Upper lobe of left lung (tissue), 6 donors: ENCODE data around the gene PLA2G4B. TPM values are rescaled to one million over a fixed set of nuclear protein-coding genes. Genes with fewer than 3 reads are reported as not detected.

Source experiments
- ATAC-seq, 2 donors: fragments of 200-7000 bp; cut with Tn5 transposase; one replicate each; pipeline ENCODE4 v1.9.1; 2022; ENCODE audit warnings: mild to moderate bottlenecking in 2 of 2, moderate library complexity in 2 of 2; ENCODE audit not compliant: low FRiP score in 2 of 2
- DNase-seq, 2 donors: peaks; one replicate each; pipeline ENCODE4 v3.0.0-alpha.2; 2019 to 2020
- H3K27ac ChIP-seq, 4 donors: fragments of 200-600 bp; sonication (generic); one replicate each; pipeline ENCODE4 v1.5.1; 2016 to 2019
- H3K27me3 ChIP-seq, 4 donors: fragments of 200-600 bp; sonication (generic); one replicate each; pipeline ENCODE4 v1.5.1; 2017 to 2019
- H3K36me3 ChIP-seq, 4 donors: fragments of 200-600 bp; sonication (generic); one replicate each; pipeline ENCODE4 v1.5.1; 2016 to 2019
- H3K4me1 ChIP-seq, 4 donors: fragments of 200-600 bp; sonication (generic); one replicate each; pipeline ENCODE4 v1.5.1; 2018 to 2019
- H3K4me3 ChIP-seq, 4 donors: fragments of 200-600 bp; sonication (generic); one replicate each; pipeline ENCODE4 v1.5.1; 2017 to 2019; ENCODE audit warnings: mild to moderate bottlenecking in 2 of 4, moderate library complexity in 1 of 4
- H3K9me3 ChIP-seq, 4 donors: fragments of 200-600 bp; sonication (generic); one replicate each; pipeline ENCODE4 v1.5.1; 2018 to 2019
- CTCF ChIP-seq, 6 experiments: fragments of 450-650 bp in 4 of 6; fragments of 200-600 bp in 2 of 6; sonication (generic) in 2 of 6; IDR thresholded peaks; one replicate each; pipeline ENCODE4 v1.5.1; 2016 to 2019; ENCODE audit warnings: antibody characterized with exemption in 6 of 6
- EP300 ChIP-seq, 4 donors: sonication (generic); formaldehyde crosslinking; IDR thresholded peaks; one replicate each; pipeline ENCODE4 v1.5.1; 2017; ENCODE audit warnings: antibody characterized with exemption in 4 of 4, control low read depth in 2 of 4
- POLR2A ChIP-seq, 4 donors: fragments of 450-650 bp; IDR thresholded peaks; one replicate each; pipeline ENCODE4 v1.5.1; 2016 to 2017; ENCODE audit warnings: antibody characterized with exemption in 4 of 4, mild to moderate bottlenecking in 2 of 4
- POLR2AphosphoS5 ChIP-seq, 2 donors: sonication (generic); formaldehyde crosslinking; IDR thresholded peaks; one replicate each; pipeline ENCODE4 v1.5.1; 2017; ENCODE audit warnings: antibody characterized with exemption in 2 of 2
- WGBS, 2 donors: methylation state at CpG; one replicate each; pipeline ENCODE4 v1.1.5; 2017 to 2018; 5-methylcytosine and 5-hydroxymethylcytosine counted together
- total RNA-seq, 6 donors: library from RNA; depleted of rRNA in 4 of 6; stranded (reverse); fragments of >200 nt in 4 of 6; gene quantifications; one replicate each; pipeline versions ENCODE4 v1.1.0 to v1.2.1, GENCODE V29; 2016 to 2021
- donor health status: DM: no; HTN: no; CAD: no; lungs with moderate emphysema.
- donor health status: DM: no; HTN: yes; CAD: no; lungs with severe emphysema.

The PLA2G4B gene
- total RNA-seq, 6 donors from 2014 or later = 4.7 to 71.2 (median 14.4) TPM

GRCh38 chr15:41876007-41876406 is 37.4 kb downstream of the PLA2G4B start:
- Histone ChIP-seq H3K4me1 (no peaks in the 10 kb centered on the region), H3K4me3 (no peak overlapping the region), H3K9me3 (no peaks in the 10 kb centered on the region), H3K27ac (no peak overlapping the region), H3K36me3 (no peaks in the 10 kb centered on the region), H3K27me3 (no peaks in the 10 kb centered on the region)
- WGBS, 2 donors = 50 to 87% methylated on average over 2 to 13 of the region's 13 CpGs
- DNase-seq = peak in 1 of 2 donors; percentile 57
- TF ChIP-seq POLR2AphosphoS5 (IDR thresholded peaks at IDR 0.05) (no peak), CTCF (IDR thresholded peaks at IDR 0.05) (no peak), EP300 (IDR thresholded peaks at IDR 0.05) (no peak), POLR2A (IDR thresholded peaks at IDR 0.05) (no peak)
- no peak for ATAC-seq

GRCh38 chr15:41876689-41877088 is 38.0 kb downstream of the PLA2G4B start:
- DNase-seq = peak in 1 of 2 donors; percentile 54
- no peak for ATAC-seq
- Histone ChIP-seq H3K27me3 (peaks cover 0 to 3% (median 0%) of the 10 kb centered on the region in 4 donors), H3K9me3 (no peaks in the 10 kb centered on the region), H3K4me3 (no peak overlapping the region), H3K4me1 (peaks cover 1 to 3% (median 2%) of the 10 kb centered on the region in 4 donors), H3K36me3 (no peaks in the 10 kb centered on the region), H3K27ac (no peak overlapping the region)
- WGBS, 2 donors = 81 to 84% methylated on average over 7 of the region's 12 CpGs
- TF ChIP-seq POLR2A (IDR thresholded peaks at IDR 0.05) (no peak), POLR2AphosphoS5 (IDR thresholded peaks at IDR 0.05) (no peak), CTCF (IDR thresholded peaks at IDR 0.05) (no peak), EP300 (IDR thresholded peaks at IDR 0.05) (no peak)

- WGBS, 2 donors = 85 to 98% methylated on average over 5 to 11 of the region's 13 CpGs
- Histone ChIP-seq H3K27ac (no peak overlapping the region), H3K27me3 (peaks cover 0 to 10% (median 6%) of the 10 kb centered on the region in 4 donors), H3K36me3 (no peaks in the 10 kb centered on the region), H3K4me3 (no peak overlapping the region), H3K9me3 (no peaks in the 10 kb centered on the region), H3K4me1 (peaks cover 11 to 14% (median 13%) of the 10 kb centered on the region in 4 donors)
- DNase-seq (peak in 1 of 2 donors; percentile 71), ATAC-seq (no peak)
- TF ChIP-seq POLR2A (IDR thresholded peaks at IDR 0.05) (no peak), EP300 (IDR thresholded peaks at IDR 0.05) (no peak)
These were observed 39.1 kb downstream of the PLA2G4B start for GRCh38 chr15:41877631-41878354.

GRCh38 chr15:41878355-41878699 is 39.7 kb downstream of the PLA2G4B start:
- Histone ChIP-seq H3K27me3 (peaks cover 0 to 10% (median 6%) of the 10 kb centered on the region in 4 donors), H3K36me3 (no peaks in the 10 kb centered on the region), H3K4me3 (no peak overlapping the region), H3K4me1 (peaks cover 11 to 19% (median 13%) of the 10 kb centered on the region in 4 donors), H3K9me3 (no peaks in the 10 kb centered on the region), H3K27ac (no peak overlapping the region)
- DNase-seq (peak in 1 of 2 donors; percentile 86), ATAC-seq (no peak)
- 70 to 80% methylated on average over 1 to 5 of the region's 10 CpGs for WGBS, 2 donors
- no peak for TF ChIP-seq CTCF (IDR thresholded peaks at IDR 0.05)
- no peak for TF ChIP-seq EP300 (IDR thresholded peaks at IDR 0.05)
- TF ChIP-seq POLR2AphosphoS5 (IDR thresholded peaks at IDR 0.05) = no peak
- TF ChIP-seq POLR2A (IDR thresholded peaks at IDR 0.05) = no peak

- Histone ChIP-seq H3K4me1 (peaks cover 11 to 21% (median 13%) of the 10 kb centered on the region in 4 donors), H3K9me3 (no peaks in the 10 kb centered on the region), H3K4me3 (no peak overlapping the region), H3K27me3 (peaks cover 0 to 10% (median 6%) of the 10 kb centered on the region in 4 donors), H3K36me3 (no peaks in the 10 kb centered on the region), H3K27ac (no peak overlapping the region)
- 95 to 98% methylated on average over 5 to 10 of the region's 10 CpGs for WGBS, 2 donors
- TF ChIP-seq EP300 (IDR thresholded peaks at IDR 0.05) = no peak
- TF ChIP-seq POLR2AphosphoS5 (IDR thresholded peaks at IDR 0.05) = no peak
- no peak for TF ChIP-seq CTCF (IDR thresholded peaks at IDR 0.05)
- no peak for TF ChIP-seq POLR2A (IDR thresholded peaks at IDR 0.05)
- ATAC-seq (no peak), DNase-seq (peak in 1 of 2 donors; percentile 57)
These were observed 40.7 kb downstream of the PLA2G4B start for GRCh38 chr15:41879321-41879845.
